ENCODE results near the gene METTL26. TPM values are rescaled to one million over a fixed set of nuclear protein-coding genes. Genes with fewer than 3 reads are reported as not detected.

Gene METTL26
- total RNA-seq, 2 experiments from 2014 or later = 116 to 127 TPM

DNA sequence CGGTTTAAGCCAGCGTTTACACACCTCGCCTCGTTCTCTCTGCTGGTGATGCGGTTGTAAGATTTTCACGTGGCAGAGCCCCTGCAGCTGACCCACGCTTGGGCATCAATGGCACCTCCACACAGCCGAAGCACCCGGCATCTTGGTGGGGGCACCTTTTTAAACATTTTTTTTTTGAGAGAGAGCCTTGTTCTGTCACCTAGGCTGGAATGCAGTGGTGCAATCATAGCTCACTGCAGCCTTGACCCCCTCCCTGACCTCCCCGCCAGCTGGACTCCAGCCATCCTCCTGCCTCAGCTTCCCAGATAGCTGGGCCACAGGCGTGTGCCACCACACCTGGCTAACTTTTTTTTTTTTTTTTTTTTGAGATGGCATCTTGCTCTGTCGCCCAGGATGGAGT, 17.9 kb upstream of the METTL26 start:
- intact Hi-C loops (cut with DNase I, micrococcal nuclease) = no loop called here
- POLR2A ChIA-PET = interaction anchor here (0.7 kb wide), 1 partner anchor 153 kb away, joined by 5 read pairs; no protein-coding TSS in a partner anchor
- Mint-ChIP-seq H3K9me3 (ENCODE audit: low read depth) (no peaks in the 10 kb centered on the region), H3K36me3 (ENCODE audit: low read depth) (peaks cover 4% of the 10 kb centered on the region), H3K4me1 (peaks cover 4% of the 10 kb centered on the region), H3K27me3 (no peaks in the 10 kb centered on the region), H3K4me3 (no peak overlapping the region), H3K27ac (no peak overlapping the region)
- DNase-seq = no peak
- CTCF ChIA-PET = no interaction called here
- no peak for ATAC-seq

DNA sequence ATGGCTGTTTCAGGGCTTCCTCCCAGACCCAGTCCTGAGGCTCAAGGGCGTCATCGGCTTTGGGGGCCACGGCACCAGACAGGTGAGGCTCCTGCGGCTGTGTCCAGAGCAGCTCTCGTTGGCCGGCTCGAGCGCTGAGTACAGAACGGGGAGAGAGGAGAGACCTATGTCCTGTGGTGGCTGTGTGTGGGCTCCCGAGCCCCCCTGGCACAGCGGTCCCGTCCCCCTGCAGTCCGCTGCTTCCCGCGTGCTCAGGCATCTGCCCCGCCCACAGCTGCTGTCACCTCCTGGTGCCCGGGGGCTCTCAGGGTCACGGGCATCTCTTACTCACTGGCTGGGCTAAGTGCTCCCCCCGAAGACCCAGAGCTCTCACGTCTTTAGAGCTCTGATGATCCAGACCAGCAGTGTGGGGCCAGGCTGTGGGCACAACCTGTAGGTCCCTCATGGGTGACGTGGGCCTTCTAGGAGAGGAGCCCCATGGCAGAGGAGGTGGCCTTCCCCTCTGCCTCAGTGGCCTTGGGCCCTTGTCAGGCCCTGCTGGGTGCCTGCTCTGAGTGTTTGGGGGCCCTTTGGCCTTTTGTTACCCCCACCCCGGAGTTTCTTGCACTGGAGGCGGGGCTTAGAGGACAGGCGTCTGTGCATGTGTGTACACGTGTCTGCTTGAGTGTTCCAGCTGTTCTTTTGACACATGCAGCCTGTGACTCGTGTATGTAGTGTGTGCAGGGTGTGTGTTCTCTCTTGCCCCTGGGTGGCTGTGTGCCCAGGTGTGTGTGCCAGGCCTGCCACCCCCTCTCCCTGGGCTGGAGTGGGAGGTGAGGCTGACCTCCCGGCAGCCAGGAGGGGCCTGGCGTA, 16.6 kb upstream of the METTL26 start:
- H3K27ac Mint-ChIP-seq = no peak overlapping the region
- CTCF ChIA-PET = no interaction called here
- no peak for DNase-seq

GRCh38 chr16:651844-652243, 15.7 kb upstream of the METTL26 start:
- DNase-seq (no peak), ATAC-seq (no peak)
- ChIA-PET CTCF (no interaction called here), POLR2A (no interaction called here)
- Mint-ChIP-seq H3K4me1 (peaks cover 6% of the 10 kb centered on the region), H3K27ac (no peak overlapping the region), H3K36me3 (ENCODE audit: low read depth) (no peaks in the 10 kb centered on the region), H3K9me3 (ENCODE audit: low read depth) (no peaks in the 10 kb centered on the region), H3K4me3 (no peak overlapping the region), H3K27me3 (no peaks in the 10 kb centered on the region)
- intact Hi-C loops (cut with DNase I, micrococcal nuclease) = no loop called here

More for the DNA sequence above, 16.6 kb upstream of the METTL26 start:
- no peak for ATAC-seq
- POLR2A ChIA-PET = no interaction called here
- Mint-ChIP-seq H3K9me3 (ENCODE audit: low read depth) (no peaks in the 10 kb centered on the region), H3K36me3 (ENCODE audit: low read depth) (no peaks in the 10 kb centered on the region), H3K27me3 (no peaks in the 10 kb centered on the region), H3K4me1 (peaks cover 6% of the 10 kb centered on the region), H3K4me3 (no peak overlapping the region)
- intact Hi-C loops (cut with DNase I, micrococcal nuclease) = no loop called here

- ChIA-PET POLR2A (interaction anchor here (0.6 to 1.2 kb wide), 2 partner anchors 9 to 13 kb away, joined by 3 to 4 read pairs; partner anchors contain the start of gene METTL26), CTCF (interaction anchor here (0.6 to 2.4 kb wide), 5 partner anchors 11 to 427 kb away, joined by 3 to 9 read pairs (median 3); no protein-coding TSS in a partner anchor)
- intact Hi-C loops (cut with DNase I, micrococcal nuclease) = loop anchor here in 1 of 2 experiments (1.0 kb wide), 9 partner anchors 8 to 139 kb away; partner anchors contain the start of genes CAPN15, CHTF18, MCRIP2 and METTL26
- Mint-ChIP-seq H3K36me3 (ENCODE audit: low read depth) (peaks cover 2% of the 10 kb centered on the region), H3K4me1 (peaks cover 9% of the 10 kb centered on the region), H3K27ac (no peak overlapping the region), H3K4me3 (peak overlapping the region; percentile 71), H3K9me3 (ENCODE audit: low read depth) (no peaks in the 10 kb centered on the region), H3K27me3 (no peaks in the 10 kb centered on the region)
- ATAC-seq = peak; percentile 11
- peak; percentile 37 for DNase-seq
These were observed 13.5 kb upstream of the METTL26 start for GRCh38 chr16:649631-650030.

- CTCF ChIA-PET = interaction anchor here (0.6 to 2.4 kb wide), 7 partner anchors 11 to 426 kb away, joined by 3 to 9 read pairs (median 4); partner anchors contain the start of gene METTL26
- no peaks in the 10 kb centered on the region for H3K9me3 Mint-ChIP-seq (ENCODE audit: low read depth)
- DNase-seq = peak; percentile 96
- POLR2A ChIA-PET = interaction anchor here (0.6 to 1.2 kb wide), 2 partner anchors 10 to 13 kb away, joined by 3 to 4 read pairs; partner anchors contain the start of gene METTL26
- intact Hi-C loops (cut with DNase I, micrococcal nuclease) = loop anchor here in 1 of 2 experiments (1.0 kb wide), 9 partner anchors 8 to 139 kb away; partner anchors contain the start of genes CAPN15, CHTF18, MCRIP2 and METTL26
- peak; percentile 92 for ATAC-seq
- H3K4me1 Mint-ChIP-seq = peaks cover 15% of the 10 kb centered on the region
- H3K27ac Mint-ChIP-seq = peak within 1 kb of the TSS; percentile 73
- H3K27me3 Mint-ChIP-seq = no peaks in the 10 kb centered on the region
- H3K4me3 Mint-ChIP-seq = peak within 1 kb of the TSS; percentile 81
- peaks cover 5% of the 10 kb centered on the region for H3K36me3 Mint-ChIP-seq (ENCODE audit: low read depth)
These were observed 12.9 kb upstream of the METTL26 start, which contains the start of gene WDR90 for GRCh38 chr16:648781-649589. WDR90 (plus strand) TSS chr16:649365; CDS start chr16:649417, 52 bp downstream.

- no peaks in the 10 kb centered on the region for H3K27me3 Mint-ChIP-seq
- CTCF ChIA-PET = interaction anchor here (1.0 to 2.4 kb wide), 6 partner anchors 8 to 40 kb away, joined by 3 to 9 read pairs (median 4); partner anchors contain the start of gene METTL26
- ATAC-seq = peak; percentile 57
- H3K4me1 Mint-ChIP-seq = peaks cover 19% of the 10 kb centered on the region
- H3K9me3 Mint-ChIP-seq (ENCODE audit: low read depth) = no peaks in the 10 kb centered on the region
- peak; percentile 79 for DNase-seq
- H3K27ac Mint-ChIP-seq = peak overlapping the region; percentile 73
- POLR2A ChIA-PET = interaction anchor here (1.5 kb wide), 1 partner anchor 11 kb away, joined by 3 read pairs; no protein-coding TSS in a partner anchor
- intact Hi-C loops (cut with DNase I, micrococcal nuclease) = no loop called here
- peaks cover 5% of the 10 kb centered on the region for H3K36me3 Mint-ChIP-seq (ENCODE audit: low read depth)
- H3K4me3 Mint-ChIP-seq = peak overlapping the region; percentile 81
These were observed 12.1 kb upstream of the METTL26 start for GRCh38 chr16:648071-648780.

DNA sequence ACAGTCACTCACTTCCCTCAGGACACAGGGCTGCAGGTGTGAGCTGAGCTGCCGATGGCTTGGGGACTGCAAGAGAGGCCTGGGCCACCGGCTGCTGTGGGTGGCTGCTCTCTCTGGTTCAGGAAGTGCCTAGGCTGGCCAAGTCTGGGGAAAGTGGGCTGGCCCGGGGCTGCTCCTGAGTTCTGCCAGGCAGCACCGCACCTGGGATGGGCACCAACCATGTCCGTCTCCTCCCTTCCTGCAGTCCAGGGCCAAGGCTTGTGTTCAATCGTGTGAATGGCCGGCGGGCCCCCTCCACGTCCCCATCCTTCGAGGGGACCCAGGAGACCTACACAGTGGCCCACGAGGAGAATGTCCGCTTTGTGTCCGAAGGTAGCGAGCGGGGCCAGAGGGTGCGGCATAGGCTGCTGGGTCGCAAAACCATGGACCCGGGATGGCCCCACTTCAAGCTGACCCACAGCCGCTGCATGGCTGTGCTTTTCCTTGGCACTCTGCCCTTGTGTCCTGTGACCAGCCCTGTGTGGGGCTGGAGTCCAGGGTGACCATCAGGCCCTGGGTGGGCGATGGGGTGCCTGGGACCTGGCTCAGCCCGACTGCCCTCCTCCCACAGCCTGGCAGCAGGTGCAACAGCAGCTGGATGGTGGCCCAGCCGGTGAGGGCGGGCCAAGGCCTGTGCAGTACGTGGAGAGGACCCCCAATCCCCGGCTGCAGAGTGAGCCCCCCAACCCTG, 11.2 kb upstream of the METTL26 start:
- CTCF ChIA-PET = interaction anchor here (1.0 to 2.4 kb wide), 6 partner anchors 9 to 39 kb away, joined by 3 to 9 read pairs (median 4); partner anchors contain the start of gene METTL26
- H3K9me3 Mint-ChIP-seq (ENCODE audit: low read depth) = no peaks in the 10 kb centered on the region
- no peak overlapping the region for H3K27ac Mint-ChIP-seq
- peaks cover 19% of the 10 kb centered on the region for H3K4me1 Mint-ChIP-seq
- H3K36me3 Mint-ChIP-seq (ENCODE audit: low read depth) = peaks cover 5% of the 10 kb centered on the region
- DNase-seq (no peak), ATAC-seq (no peak)
- POLR2A ChIA-PET = interaction anchor here (1.5 kb wide), 1 partner anchor 12 kb away, joined by 3 read pairs; no protein-coding TSS in a partner anchor
- H3K4me3 Mint-ChIP-seq = no peak overlapping the region
- intact Hi-C loops (cut with DNase I, micrococcal nuclease) = no loop called here
- H3K27me3 Mint-ChIP-seq = no peaks in the 10 kb centered on the region

GRCh38 chr16:646679-647172, 10.6 kb upstream of the METTL26 start:
- Mint-ChIP-seq H3K4me1 (peaks cover 19% of the 10 kb centered on the region), H3K27me3 (no peaks in the 10 kb centered on the region), H3K4me3 (no peak overlapping the region), H3K27ac (no peak overlapping the region), H3K9me3 (ENCODE audit: low read depth) (no peaks in the 10 kb centered on the region), H3K36me3 (ENCODE audit: low read depth) (peaks cover 5% of the 10 kb centered on the region)
- CTCF ChIA-PET = no interaction called here
- no peak for DNase-seq
- no peak for ATAC-seq
- POLR2A ChIA-PET = interaction anchor here (1.5 kb wide), 1 partner anchor 13 kb away, joined by 3 read pairs; no protein-coding TSS in a partner anchor
- intact Hi-C loops (cut with DNase I, micrococcal nuclease) = no loop called here

- POLR2A ChIA-PET = no interaction called here
- Mint-ChIP-seq H3K4me1 (peaks cover 19% of the 10 kb centered on the region), H3K27ac (no peak overlapping the region), H3K4me3 (no peak overlapping the region), H3K36me3 (ENCODE audit: low read depth) (peaks cover 5% of the 10 kb centered on the region), H3K27me3 (no peaks in the 10 kb centered on the region), H3K9me3 (ENCODE audit: low read depth) (no peaks in the 10 kb centered on the region)
- ATAC-seq (no peak), DNase-seq (no peak)
- CTCF ChIA-PET = no interaction called here
- intact Hi-C loops (cut with DNase I, micrococcal nuclease) = no loop called here
These were observed 10.0 kb upstream of the METTL26 start for GRCh38 chr16:645852-646678.
